Spinal cord (tissue), 10 donors: ENCODE results near the gene SPINK5. TPM values are rescaled to one million over a fixed set of nuclear protein-coding genes. Genes with fewer than 3 reads are reported as not detected.
"Not testable (repeated sequence)": the region's sequence is repeated elsewhere in the genome, so short reads cannot be mapped to it uniquely, and the experiment has no call there.

Experiments
- DNase-seq, 6 donors: peaks; one replicate each; pipeline versions ENCODE4 v3.0.0 to v3.0.0-alpha.2; 2013 to 2015; ENCODE audit warnings: low spot score in 6 of 6, low read depth in 4 of 6
- H3K27ac ChIP-seq: one replicate; pipeline ENCODE4 v1.5.1; 2013; ENCODE audit warnings: low read depth, low read length, control low read depth
- H3K27me3 ChIP-seq: one replicate; pipeline ENCODE4 v1.6.1; 2013; ENCODE audit warnings: low read length; ENCODE audit not compliant: control insufficient read depth, insufficient read depth
- H3K36me3 ChIP-seq: one replicate; pipeline ENCODE4 v1.6.1; 2013; ENCODE audit warnings: low read length; ENCODE audit not compliant: control insufficient read depth, insufficient read depth
- H3K4me1 ChIP-seq: one replicate; pipeline ENCODE4 v1.6.1; 2013; ENCODE audit warnings: low read length; ENCODE audit not compliant: control insufficient read depth, insufficient read depth
- H3K4me3 ChIP-seq: one replicate; pipeline ENCODE4 v1.5.1; 2013; ENCODE audit warnings: low read depth, low read length, control low read depth
- H3K9me3 ChIP-seq: one replicate; pipeline ENCODE4 v1.6.1; 2013; ENCODE audit warnings: low read length; ENCODE audit not compliant: control insufficient read depth, insufficient read depth
- WGBS: methylation state at CpG from one replicate; pipeline ENCODE4 v1.1.5; 2013; ENCODE audit warnings: missing lambda C conversion rate; ENCODE audit not compliant: insufficient coverage; 5-methylcytosine and 5-hydroxymethylcytosine counted together
- polyA plus RNA-seq, 2 donors: library from polyadenylated mRNA; unstranded; fragments of 120-200 nt; gene quantifications; one replicate each; pipeline ENCODE4 v1.2.1, GENCODE V29; 2013; ENCODE audit not compliant: insufficient read length in 2 of 2
- total RNA-seq, 2 donors: library from RNA; depleted of rRNA in 1 of 2; stranded (reverse); fragments of 120-200 nt in 1 of 2; fragments of >200 nt in 1 of 2; gene quantifications; one replicate each; pipeline versions ENCODE4 v1.2.3 to v1.2.4, GENCODE V29; 2013 to 2014
- donor health status: healthy.

Gene SPINK5
- total and polyA plus RNA-seq, 4 donors = 0.06 to 0.24 (median 0.09) TPM

- DNase-seq, H3K9me3 ChIP-seq, H3K4me3 ChIP-seq, H3K36me3 ChIP-seq, H3K27ac ChIP-seq, H3K4me1 ChIP-seq, H3K27me3 ChIP-seq: not testable (repeated sequence)
- 100% methylated on average over 1 of the region's 2 CpGs for WGBS
These were observed 8.6 kb upstream of the SPINK5 start for GRCh38 chr5:148055160-148055559.

GRCh38 chr5:148060309-148060708 lies 3.5 kb upstream of the SPINK5 start:
- Histone ChIP-seq H3K4me1 (no peaks in the 10 kb centered on the region), H3K4me3 (no peak overlapping the region), H3K36me3 (no peaks in the 10 kb centered on the region), H3K27ac (no peak overlapping the region), H3K27me3 (no peaks in the 10 kb centered on the region), H3K9me3 (peaks cover 3% of the 10 kb centered on the region)
- 0% methylated on average over 1 of the region's 2 CpGs for WGBS
- DNase-seq = no peak

GRCh38 chr5:148060881-148061280 lies 2.9 kb upstream of the SPINK5 start:
- no peak for DNase-seq
- Histone ChIP-seq H3K4me1 (no peaks in the 10 kb centered on the region), H3K27ac (no peak overlapping the region), H3K4me3 (no peak overlapping the region), H3K9me3 (peaks cover 2% of the 10 kb centered on the region), H3K36me3 (no peaks in the 10 kb centered on the region), H3K27me3 (no peaks in the 10 kb centered on the region)

GRCh38 chr5:148070621-148071020 lies 6.8 kb downstream of the SPINK5 start:
- no peak overlapping the region for H3K27ac ChIP-seq
- no peaks in the 10 kb centered on the region for H3K27me3 ChIP-seq
- DNase-seq = no peak
- no peak overlapping the region for H3K4me3 ChIP-seq
- WGBS = no CpG with 5 or more reads among the region's 1 CpG
- H3K4me1 ChIP-seq = no peaks in the 10 kb centered on the region
- H3K36me3 ChIP-seq = no peaks in the 10 kb centered on the region
- H3K9me3 ChIP-seq = no peaks in the 10 kb centered on the region

- no peaks in the 10 kb centered on the region for H3K4me1 ChIP-seq
- no peak overlapping the region for H3K27ac ChIP-seq
- no peaks in the 10 kb centered on the region for H3K9me3 ChIP-seq
- WGBS = 93% methylated on average over 2 of the region's 2 CpGs
- H3K36me3 ChIP-seq = no peaks in the 10 kb centered on the region
- H3K27me3 ChIP-seq = no peaks in the 10 kb centered on the region
- no peak overlapping the region for H3K4me3 ChIP-seq
- no peak for DNase-seq
These were observed 8.4 kb downstream of the SPINK5 start for GRCh38 chr5:148072207-148072606.

- no peak overlapping the region for H3K4me3 ChIP-seq
- 80% methylated on average over 2 of the region's 2 CpGs for WGBS
- H3K36me3 ChIP-seq = no peaks in the 10 kb centered on the region
- no peak overlapping the region for H3K27ac ChIP-seq
- no peaks in the 10 kb centered on the region for H3K27me3 ChIP-seq
- H3K4me1 ChIP-seq = no peaks in the 10 kb centered on the region
- DNase-seq = no peak
- no peaks in the 10 kb centered on the region for H3K9me3 ChIP-seq
These were observed 11.7 kb downstream of the SPINK5 start for GRCh38 chr5:148075529-148075928.

DNA sequence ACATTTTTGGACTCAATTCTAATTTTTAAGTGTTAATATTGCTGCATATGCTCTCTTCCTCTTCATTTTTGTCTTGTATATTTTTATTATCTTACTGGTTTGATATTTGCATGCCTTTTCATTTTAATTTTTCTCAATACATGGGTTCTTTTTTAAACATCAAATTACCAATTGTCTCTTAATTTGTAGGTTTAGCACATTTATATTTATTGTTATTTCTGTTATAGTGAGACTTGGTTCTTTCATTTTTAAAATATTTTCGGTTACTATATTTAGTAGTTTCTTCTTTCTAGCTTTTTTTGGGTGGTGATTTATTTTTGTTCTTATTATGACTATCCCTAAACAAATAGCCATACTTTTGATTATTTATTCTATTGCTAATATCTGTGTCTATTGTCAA lies 19.4 kb downstream of the SPINK5 start:
- Histone ChIP-seq H3K27ac (no peak overlapping the region), H3K9me3 (no peaks in the 10 kb centered on the region), H3K27me3 (no peaks in the 10 kb centered on the region), H3K36me3 (no peaks in the 10 kb centered on the region), H3K4me1 (no peaks in the 10 kb centered on the region), H3K4me3 (no peak overlapping the region)
- WGBS = no CpG with 5 or more reads among the region's 1 CpG
- DNase-seq = no peak

DNA sequence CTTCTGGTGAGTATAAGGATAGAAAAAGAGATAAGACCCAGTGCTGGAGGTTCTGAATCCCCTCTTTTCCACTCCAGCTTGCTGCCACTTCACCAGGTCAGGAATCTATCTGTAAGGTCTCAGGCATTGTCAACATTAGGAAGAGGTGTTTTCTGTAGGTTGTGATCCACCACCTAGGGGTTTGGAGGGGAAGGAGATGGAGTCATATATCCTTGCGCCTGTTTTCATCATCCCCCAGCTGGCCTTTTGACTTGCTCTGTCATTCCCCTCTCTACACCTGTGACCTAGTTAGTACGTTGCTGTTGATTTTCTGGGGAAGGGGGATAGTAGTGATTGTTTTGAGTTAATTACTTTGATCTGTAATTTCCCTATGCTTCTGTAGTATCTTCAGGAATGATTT lies 20.5 kb downstream of the SPINK5 start:
- no peak for DNase-seq
- H3K4me1 ChIP-seq = no peaks in the 10 kb centered on the region
- H3K27me3 ChIP-seq = no peaks in the 10 kb centered on the region
- H3K27ac ChIP-seq = no peak overlapping the region
- H3K9me3 ChIP-seq = no peaks in the 10 kb centered on the region
- no CpG with 5 or more reads among the region's 2 CpGs for WGBS
- no peaks in the 10 kb centered on the region for H3K36me3 ChIP-seq
- no peak overlapping the region for H3K4me3 ChIP-seq

DNA sequence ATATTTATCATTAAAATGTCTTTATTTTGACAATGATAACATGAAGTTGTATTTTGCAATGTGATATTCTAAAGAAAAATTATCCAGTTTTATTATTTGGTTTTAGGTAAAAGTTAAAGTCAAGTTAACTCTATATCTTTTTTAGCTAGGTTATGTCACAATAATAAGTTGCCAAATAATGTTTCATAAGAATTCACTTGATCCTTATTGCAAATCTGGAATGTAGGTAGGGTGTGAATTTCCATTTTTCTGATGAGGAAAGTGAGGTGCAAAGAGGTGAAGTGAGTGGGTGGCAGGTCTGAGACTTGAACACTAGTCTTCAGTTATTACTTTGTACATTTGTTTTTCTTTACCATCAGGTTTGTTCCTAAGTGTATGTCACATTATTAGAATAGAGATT lies 21.5 kb downstream of the SPINK5 start:
- no peaks in the 10 kb centered on the region for H3K4me1 ChIP-seq
- DNase-seq = no peak
- no peaks in the 10 kb centered on the region for H3K9me3 ChIP-seq
- no peaks in the 10 kb centered on the region for H3K27me3 ChIP-seq
- H3K4me3 ChIP-seq = no peak overlapping the region
- H3K27ac ChIP-seq = no peak overlapping the region
- H3K36me3 ChIP-seq = no peaks in the 10 kb centered on the region

DNA sequence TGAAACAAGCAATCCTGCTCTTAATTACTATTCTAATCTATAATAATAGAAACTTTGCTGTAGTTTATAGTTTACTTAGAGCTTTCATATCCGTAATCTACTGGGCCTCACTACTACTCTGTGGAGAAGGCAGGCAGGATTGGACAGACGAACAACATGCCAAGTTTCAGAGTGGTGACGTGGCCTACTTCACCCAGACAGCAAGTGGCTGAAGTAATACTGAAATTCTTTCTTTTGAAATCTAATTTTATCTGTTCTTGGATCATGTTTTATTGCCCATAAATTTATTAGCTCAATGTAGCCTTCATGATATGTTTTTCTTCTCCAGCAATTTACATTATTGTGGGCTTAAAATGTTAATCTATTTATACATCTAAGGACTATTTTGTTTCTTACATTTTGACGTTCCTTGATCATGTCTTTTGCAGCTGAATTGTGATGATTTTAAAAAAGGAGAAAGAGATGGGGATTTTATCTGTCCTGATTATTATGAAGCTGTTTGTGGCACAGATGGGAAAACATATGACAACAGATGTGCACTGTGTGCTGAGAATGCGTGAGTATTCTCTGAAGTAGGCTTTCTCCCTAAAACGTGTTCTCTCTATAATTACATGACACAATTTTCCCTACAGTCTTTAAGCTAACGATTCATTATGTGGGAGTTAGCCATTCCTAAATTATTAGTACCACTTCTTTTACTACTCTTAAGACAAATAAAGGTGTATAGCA lies 22.4 kb downstream of the SPINK5 start:
- DNase-seq = peak in 3 of 6 donors; percentile 7 to 78 (median 8)
- no peaks in the 10 kb centered on the region for H3K27me3 ChIP-seq
- no peaks in the 10 kb centered on the region for H3K4me1 ChIP-seq
- no peaks in the 10 kb centered on the region for H3K9me3 ChIP-seq
- no CpG with 5 or more reads among the region's 7 CpGs for WGBS
- H3K4me3 ChIP-seq = no peak overlapping the region
- H3K36me3 ChIP-seq = no peaks in the 10 kb centered on the region
- no peak overlapping the region for H3K27ac ChIP-seq
